Memory B cell (primary cell): ENCODE results near the gene CTDSP2.
A peak's percentile ranks its signal among the peaks of the same experiment; 100 is the strongest.

Experiments used
- ATAC-seq: fragments of 150-1000 bp; cut with Tn5 transposase; 2 replicates; pipeline ENCODE4 v1.10.0; 2021; ENCODE audit warnings: low read depth, mild to moderate bottlenecking, moderate library complexity
- DNase-seq, 2 donors: peaks; one replicate each; pipeline ENCODE4 v3.0.0; 2022; ENCODE audit warnings: low spot score in 2 of 2
- H3K27ac Mint-ChIP-seq: one replicate; pipeline ENCODE4 v1.8.0; 2022; ENCODE audit warnings: mild to moderate bottlenecking, moderate library complexity, mixed read lengths
- H3K27me3 Mint-ChIP-seq: one replicate; pipeline ENCODE4 v1.8.0; 2022; ENCODE audit warnings: mixed read lengths
- H3K36me3 Mint-ChIP-seq: one replicate; pipeline ENCODE4 v1.8.0; 2022; ENCODE audit warnings: mild to moderate bottlenecking, mixed read lengths
- H3K4me1 Mint-ChIP-seq: one replicate; pipeline ENCODE4 v1.8.0; 2022; ENCODE audit warnings: mixed read lengths
- H3K4me3 Mint-ChIP-seq: one replicate; pipeline ENCODE4 v1.8.0; 2022; ENCODE audit warnings: mild to moderate bottlenecking, moderate library complexity, mixed read lengths
- H3K9me3 Mint-ChIP-seq: one replicate; pipeline ENCODE4 v1.8.0; 2022; ENCODE audit warnings: mixed read lengths

CTDSP2 gene

GRCh38 chr12:57846577-57847319 is at the start of gene CTDSP2:
Gene CTDSP2 (minus strand): TSS chr12:57846729. CDS start chr12:57846435, 294 bp downstream.
- peak within 1 kb of the TSS; percentile 91 for H3K4me3 Mint-ChIP-seq
- no peaks in the 10 kb centered on the region for H3K36me3 Mint-ChIP-seq
- ATAC-seq (peak; percentile 43), DNase-seq (peak; percentile 72 to 79)
- H3K4me1 Mint-ChIP-seq: peaks cover 37% of the 10 kb centered on the region
- H3K27me3 Mint-ChIP-seq: peaks cover 4% of the 10 kb centered on the region
- H3K27ac Mint-ChIP-seq: peak within 1 kb of the TSS; percentile 92
- H3K9me3 Mint-ChIP-seq: no peaks in the 10 kb centered on the region

GRCh38 chr12:57896115-57896433 is 49.5 kb upstream of the CTDSP2 start:
- Mint-ChIP-seq H3K27me3 (no peaks in the 10 kb centered on the region), H3K4me1 (peaks cover 39% of the 10 kb centered on the region), H3K4me3 (peak overlapping the region; percentile 67), H3K27ac (peak overlapping the region; percentile 98), H3K36me3 (no peaks in the 10 kb centered on the region), H3K9me3 (no peaks in the 10 kb centered on the region)
- ATAC-seq (no peak), DNase-seq (no peak)

- ATAC-seq (no peak), DNase-seq (no peak)
- peak overlapping the region; percentile 98 for H3K27ac Mint-ChIP-seq
- H3K27me3 Mint-ChIP-seq: no peaks in the 10 kb centered on the region
- peaks cover 39% of the 10 kb centered on the region for H3K4me1 Mint-ChIP-seq
- no peaks in the 10 kb centered on the region for H3K9me3 Mint-ChIP-seq
- H3K4me3 Mint-ChIP-seq: peak overlapping the region; percentile 67
- H3K36me3 Mint-ChIP-seq: no peaks in the 10 kb centered on the region
Observed at GRCh38 chr12:57895389-57896114, 49.0 kb upstream of the CTDSP2 start.

GRCh38 chr12:57894399-57895292 is 48.1 kb upstream of the CTDSP2 start:
- DNase-seq (no peak), ATAC-seq (no peak)
- Mint-ChIP-seq H3K27me3 (no peaks in the 10 kb centered on the region), H3K4me1 (peaks cover 39% of the 10 kb centered on the region), H3K36me3 (no peaks in the 10 kb centered on the region), H3K4me3 (peak overlapping the region; percentile 12), H3K9me3 (no peaks in the 10 kb centered on the region), H3K27ac (no peak overlapping the region)

- Mint-ChIP-seq H3K36me3 (no peaks in the 10 kb centered on the region), H3K4me3 (no peak overlapping the region), H3K27me3 (no peaks in the 10 kb centered on the region), H3K4me1 (peaks cover 35% of the 10 kb centered on the region), H3K9me3 (no peaks in the 10 kb centered on the region), H3K27ac (no peak overlapping the region)
- ATAC-seq (no peak), DNase-seq (no peak)
Observed at GRCh38 chr12:57893431-57894353, 47.2 kb upstream of the CTDSP2 start.

- Mint-ChIP-seq H3K27ac (no peak overlapping the region), H3K4me3 (no peak overlapping the region), H3K9me3 (no peaks in the 10 kb centered on the region), H3K36me3 (no peaks in the 10 kb centered on the region), H3K27me3 (no peaks in the 10 kb centered on the region), H3K4me1 (peaks cover 28% of the 10 kb centered on the region)
- no peak for ATAC-seq
- no peak for DNase-seq
Observed at GRCh38 chr12:57892232-57892972, 45.9 kb upstream of the CTDSP2 start.

GRCh38 chr12:57891542-57892228 is 45.2 kb upstream of the CTDSP2 start:
- Mint-ChIP-seq H3K9me3 (no peaks in the 10 kb centered on the region), H3K27ac (no peak overlapping the region), H3K4me1 (peaks cover 21% of the 10 kb centered on the region), H3K4me3 (no peak overlapping the region), H3K36me3 (no peaks in the 10 kb centered on the region), H3K27me3 (no peaks in the 10 kb centered on the region)
- ATAC-seq (no peak), DNase-seq (no peak)

GRCh38 chr12:57890191-57891115 is 43.9 kb upstream of the CTDSP2 start:
- DNase-seq (no peak), ATAC-seq (no peak)
- H3K9me3 Mint-ChIP-seq: no peaks in the 10 kb centered on the region
- H3K4me3 Mint-ChIP-seq: no peak overlapping the region
- no peak overlapping the region for H3K27ac Mint-ChIP-seq
- H3K36me3 Mint-ChIP-seq: no peaks in the 10 kb centered on the region
- H3K4me1 Mint-ChIP-seq: peaks cover 20% of the 10 kb centered on the region
- H3K27me3 Mint-ChIP-seq: no peaks in the 10 kb centered on the region

GRCh38 chr12:57889500-57889989 is 43.0 kb upstream of the CTDSP2 start:
- DNase-seq (no peak), ATAC-seq (no peak)
- no peaks in the 10 kb centered on the region for H3K9me3 Mint-ChIP-seq
- no peaks in the 10 kb centered on the region for H3K27me3 Mint-ChIP-seq
- H3K36me3 Mint-ChIP-seq: no peaks in the 10 kb centered on the region
- peaks cover 16% of the 10 kb centered on the region for H3K4me1 Mint-ChIP-seq
- no peak overlapping the region for H3K27ac Mint-ChIP-seq
- no peak overlapping the region for H3K4me3 Mint-ChIP-seq

GRCh38 chr12:57888409-57889157 is 42.1 kb upstream of the CTDSP2 start:
- peaks cover 12% of the 10 kb centered on the region for H3K4me1 Mint-ChIP-seq
- peak; percentile 46 for ATAC-seq
- DNase-seq: no peak
- H3K36me3 Mint-ChIP-seq: peaks cover 2% of the 10 kb centered on the region
- H3K27me3 Mint-ChIP-seq: no peaks in the 10 kb centered on the region
- H3K27ac Mint-ChIP-seq: no peak overlapping the region
- no peak overlapping the region for H3K4me3 Mint-ChIP-seq
- H3K9me3 Mint-ChIP-seq: peaks cover 2% of the 10 kb centered on the region
